HCT116 (cell line): ENCODE results near the gene CHD2. TPM values are rescaled to one million over a fixed set of nuclear protein-coding genes. Genes with fewer than 3 reads are reported as not detected.

ENCODE experiments used
- ATAC-seq: fragments of 200-7000 bp; cut with Tn5 transposase; 2 replicates; pipeline ENCODE4 v1.9.1; 2020; ENCODE audit warnings: mild to moderate bottlenecking, moderate library complexity
- BruUV-seq: library from RNA; stranded (reverse); fragments of 400-500 nt; replicated peaks from 2 replicates; lab custom pipeline; 2021; lab: Mats Ljungman, UMichigan
- CTCF ChIA-PET: fragments of 300-600 bp; sonication (Branson Sonifier 250); formaldehyde crosslinking; loops from one replicate; lab custom pipeline; 2021; ENCODE audit warnings: antibody characterized with exemption; lab: Charles Lee
- POLR2A ChIA-PET: fragments of 300-600, 350-600 bp; sonication (Branson Sonifier 250); formaldehyde crosslinking; loops from one replicate; lab custom pipeline; 2021; ENCODE audit warnings: antibody characterized with exemption; lab: Charles Lee
- RAD21 ChIA-PET, 2 experiments: fragments of 300-600 bp; sonication (Branson Sonifier 250); formaldehyde crosslinking; loops; one replicate each; lab custom pipeline; 2023; ENCODE audit warnings: low total read pairs in 2 of 2; ENCODE audit not compliant: uncharacterized antibody in 2 of 2, unreplicated experiment in 2 of 2, low non-redundant PET in 1 of 2; lab: Charles Lee
- DNase-seq: peaks from one replicate; pipeline ENCODE4 v3.0.0-alpha.2; 2010; ENCODE audit warnings: low read depth, low spot score
- H2AFZ ChIP-seq: fragments of 200-600 bp; shearing (Covaris generic), sonication (generic); 2 replicates; pipeline ENCODE4 v1.6.1; 2017; ENCODE audit warnings: low read depth, mixed run types, mixed read lengths, antibody characterized with exemption, low read length; ENCODE audit not compliant: poor library complexity, severe bottlenecking
- H3K27ac ChIP-seq: 2 replicates; pipeline ENCODE4 v1.5.1; 2012; ENCODE audit warnings: low read depth, low read length
- H3K27me3 ChIP-seq: fragments of 200-600 bp; sonication (generic); 2 replicates; pipeline ENCODE4 v1.6.1; 2016; ENCODE audit warnings: mixed run types, low read length, mixed read lengths; ENCODE audit not compliant: insufficient read depth
- H3K36me3 ChIP-seq, 2 experiments: fragments of 200-500 bp in 1 of 2; fragments of 200-600 bp in 1 of 2; sonication (Bioruptor generic) in 1 of 2; sonication (generic) in 1 of 2; 2 replicates each; pipeline versions ENCODE4 v1.5.1 to v1.6.1; 2014 to 2016; ENCODE audit warnings: low read length in 2 of 2, inconsistent platforms in 1 of 2, mixed read lengths in 1 of 2, mixed run types in 1 of 2; ENCODE audit not compliant: insufficient read depth in 2 of 2, control insufficient read depth in 1 of 2
- H3K4me1 ChIP-seq, 2 experiments: fragments of 200-600 bp in 1 of 2; sonication (generic) in 1 of 2; 2 replicates each; pipeline versions ENCODE4 v1.5.1 to v1.6.1; 2012 to 2017; ENCODE audit warnings: low read length in 2 of 2, inconsistent platforms in 1 of 2, mild to moderate bottlenecking in 1 of 2, mixed read lengths in 1 of 2, mixed run types in 1 of 2, moderate library complexity in 1 of 2; ENCODE audit not compliant: insufficient read depth in 2 of 2, control insufficient read depth in 1 of 2
- H3K4me2 ChIP-seq: fragments of 200-600 bp; sonication (generic); 2 replicates; pipeline ENCODE4 v1.6.1; 2017; ENCODE audit warnings: mixed run types, low read length, mixed read lengths
- H3K4me3 ChIP-seq, 2 experiments: fragments of 200-600 bp in 1 of 2; sonication (generic) in 1 of 2; replicated peaks in 1 of 2; 2 replicates each; pipeline ENCODE4 v1.5.1; 2011 to 2016; ENCODE audit warnings: low read length in 2 of 2, control low read depth in 1 of 2, low read depth in 1 of 2, mild to moderate bottlenecking in 1 of 2, mixed read lengths in 1 of 2, mixed run types in 1 of 2
- H3K79me2 ChIP-seq: fragments of 200-600 bp; sonication (generic); 2 replicates; pipeline ENCODE4 v1.6.1; 2017; ENCODE audit warnings: mild to moderate bottlenecking, mixed run types, low read length, moderate library complexity, mixed read lengths; ENCODE audit not compliant: insufficient read depth
- H3K9ac ChIP-seq: fragments of 200-600 bp; sonication (generic); 2 replicates; pipeline ENCODE4 v1.6.1; 2016; ENCODE audit warnings: low read length, mixed read lengths
- H3K9me2 ChIP-seq: fragments of 200-600 bp; sonication (generic), shearing (Covaris generic); 2 replicates; pipeline ENCODE4 v1.6.1; 2017; ENCODE audit warnings: mixed run types, mild to moderate bottlenecking, moderate library complexity; ENCODE audit not compliant: insufficient read depth
- H3K9me3 ChIP-seq, 2 experiments: fragments of 200-500 bp in 1 of 2; fragments of 200-600 bp in 1 of 2; sonication (Bioruptor generic) in 1 of 2; sonication (generic) in 1 of 2; 2 replicates each; pipeline ENCODE4 v1.6.1; 2014 to 2017; ENCODE audit warnings: low read length in 2 of 2, mixed read lengths in 2 of 2, inconsistent platforms in 1 of 2, low read depth in 1 of 2, mild to moderate bottlenecking in 1 of 2, mixed run types in 1 of 2, moderate library complexity in 1 of 2; ENCODE audit not compliant: control insufficient read depth in 1 of 2, insufficient read depth in 1 of 2
- H4K20me1 ChIP-seq: fragments of 200-600 bp; sonication (generic), shearing (Covaris generic); 2 replicates; pipeline ENCODE4 v1.6.1; 2017; ENCODE audit warnings: mixed run types, mild to moderate bottlenecking, moderate library complexity; ENCODE audit not compliant: insufficient read depth
- CBX3 ChIP-seq: IDR thresholded peaks from 2 replicates; pipeline ENCODE4 v1.6.1; 2012; ENCODE audit warnings: low read depth
- JUND ChIP-seq: IDR thresholded peaks from 2 replicates; pipeline ENCODE4 v1.6.1; 2012
- POLR2AphosphoS5 ChIP-seq: IDR thresholded peaks from 2 replicates; pipeline ENCODE4 v1.6.1; 2011; ENCODE audit warnings: mild to moderate bottlenecking, low read depth, low read length, moderate library complexity
- SP1 ChIP-seq: IDR thresholded peaks from 2 replicates; pipeline ENCODE4 v1.6.1; 2012; ENCODE audit warnings: low read depth
- SRF ChIP-seq: IDR thresholded peaks from 2 replicates; pipeline ENCODE4 v1.6.1; 2012; ENCODE audit warnings: low read depth
- TCF7L2 ChIP-seq: IDR thresholded peaks from 2 replicates; pipeline ENCODE4 v1.7.0; 2011; ENCODE audit warnings: borderline replicate concordance, inconsistent platforms; ENCODE audit not compliant: insufficient read depth, insufficient read length; ENCODE audit errors: extremely low read depth
- ZFX ChIP-seq: fragments of 450-650 bp; IDR thresholded peaks from 2 replicates; pipeline ENCODE4 v1.6.1; 2017
- intact Hi-C: fragments of 100-400 bp; cut with micrococcal nuclease; formaldehyde crosslinking; loops from 2 replicates; pipeline ENCODE4 v1.10.0; 2022
- total RNA-seq: library from RNA; stranded (reverse); gene quantifications from one replicate; pipeline ENCODE4 v1.2.1, GENCODE V29; 2021; ENCODE audit not compliant: unreplicated experiment

The CHD2 gene
- total RNA-seq, 1 experiment from 2014 or later: 116 TPM

DNA sequence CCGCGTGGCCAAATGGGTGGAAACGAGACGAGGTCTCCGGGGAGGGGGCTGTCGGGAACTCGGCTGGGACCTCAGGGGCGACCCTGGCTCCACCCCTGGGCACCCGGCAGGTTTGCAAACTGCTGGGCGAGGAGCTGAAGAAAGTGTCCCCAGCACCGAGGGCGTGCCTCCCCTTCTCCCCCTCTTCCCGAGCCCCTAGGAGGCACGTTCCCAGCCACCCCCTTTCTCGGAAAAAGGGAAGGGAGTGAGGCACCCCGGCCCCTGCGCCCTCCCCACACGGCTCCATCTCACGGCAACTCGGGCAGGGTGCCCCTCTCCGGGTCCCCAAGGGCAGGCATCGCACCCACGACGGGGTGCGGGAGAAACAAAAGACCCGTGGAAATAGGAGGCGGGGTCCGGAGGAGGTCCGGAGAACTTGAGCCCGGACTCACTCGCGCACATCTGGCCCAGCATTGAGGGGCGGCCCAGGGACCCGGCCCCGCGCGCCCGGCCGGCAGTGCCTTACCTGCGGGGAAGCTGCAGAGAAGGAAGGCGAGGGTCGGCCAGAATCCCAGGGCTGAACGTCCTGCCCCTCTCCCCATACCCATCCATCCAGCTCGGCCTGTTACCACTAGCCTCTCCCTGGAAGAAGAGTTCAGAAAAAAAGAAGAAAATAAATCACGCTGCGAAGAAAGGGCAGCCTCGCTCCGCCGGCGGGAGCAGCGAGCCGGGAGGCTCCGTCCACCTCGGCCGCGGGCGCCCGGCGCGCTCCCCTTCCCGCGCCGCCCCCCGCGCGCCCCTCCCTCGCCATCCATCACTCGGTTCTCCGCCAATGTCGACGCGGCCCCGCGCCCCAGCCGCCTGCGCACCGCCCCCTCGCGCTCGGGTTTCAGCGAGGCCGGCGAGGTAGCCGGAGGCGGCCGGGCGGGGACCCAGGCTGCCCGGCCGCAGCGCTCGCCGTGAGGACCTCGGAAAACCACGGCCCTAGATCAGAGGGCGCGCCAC is 172.6 kb downstream of the CHD2 start (continued):
- TF ChIP-seq SRF (no peak), SP1 (0 out of 2 replicates have a peak, but pooled peaks have one; percentile 22), ZFX (0 out of 2 replicates have a peak, but pooled peaks have one; percentile 26), CBX3 (no peak), POLR2AphosphoS5 (peak; percentile 51), TCF7L2 (no peak)
- TF ChIP-seq, all 23 proteins: peak for 6

DNA sequence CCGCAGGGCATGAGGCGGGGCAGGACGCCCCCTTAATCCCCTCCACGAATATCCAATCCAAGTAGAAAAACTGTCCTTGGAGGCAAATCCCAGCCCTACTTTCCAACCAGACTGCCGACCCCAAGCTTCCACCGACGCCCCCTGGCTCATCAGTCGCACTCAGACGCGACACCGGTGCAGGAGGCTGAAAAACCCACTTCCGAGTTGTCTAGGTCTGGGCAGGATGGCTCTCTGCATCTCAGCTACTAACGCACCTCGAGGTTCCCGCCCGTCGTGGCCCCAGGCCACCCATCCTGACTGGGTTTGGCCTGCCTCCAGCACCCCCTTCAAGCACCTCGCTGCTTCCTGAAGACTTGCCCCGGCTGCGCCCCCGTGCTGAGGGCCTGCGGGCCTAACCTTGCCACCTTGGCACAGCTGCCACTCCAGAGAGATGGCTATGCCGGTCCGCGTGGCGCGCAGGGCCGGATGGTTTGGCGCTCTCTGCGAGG is 173.4 kb downstream of the CHD2 start:
- H3K9me3 ChIP-seq: no peaks in the 10 kb centered on the region
- no TSS peak for BruUV-seq
- ChIA-PET POLR2A (no interaction called here), RAD21 (no interaction called here), CTCF (interaction anchor here (2.1 kb wide), 1 partner anchor 14 kb away, joined by 4 read pairs; no protein-coding TSS in a partner anchor)
- no peaks in the 10 kb centered on the region for H3K9me2 ChIP-seq
- peak; percentile 18; the same call in 1 of the 2 replicates for ATAC-seq
- H3K4me2 ChIP-seq: peak overlapping the region; percentile 100
- H3K79me2 ChIP-seq: no peaks in the 10 kb centered on the region
- intact Hi-C loops: no loop called here
- no peak for DNase-seq
- H3K9ac ChIP-seq: peak overlapping the region; percentile 36
- no peak overlapping the region; the same call in 1 of the 2 replicates for H3K27ac ChIP-seq
- peak overlapping the region; percentile 19 to 79 for H3K4me3 ChIP-seq
- no peak for TF ChIP-seq JUND
- no peaks in the 10 kb centered on the region for H4K20me1 ChIP-seq
- peaks cover 10% of the 10 kb centered on the region; the same call in 1 of the 2 replicates for H3K27me3 ChIP-seq
- peaks cover 8 to 21% of the 10 kb centered on the region in 2 experiments for H3K4me1 ChIP-seq
- no peaks in the 10 kb centered on the region for H3K36me3 ChIP-seq
- H2AFZ ChIP-seq: peak overlapping the region; percentile 78
